ENCODE results near the gene AUTS2. TPM values are rescaled to one million over a fixed set of nuclear protein-coding genes. Genes with fewer than 3 reads are reported as not detected.

AUTS2 gene
- total RNA-seq, 1 experiment from 2014 or later = 256 TPM

DNA sequence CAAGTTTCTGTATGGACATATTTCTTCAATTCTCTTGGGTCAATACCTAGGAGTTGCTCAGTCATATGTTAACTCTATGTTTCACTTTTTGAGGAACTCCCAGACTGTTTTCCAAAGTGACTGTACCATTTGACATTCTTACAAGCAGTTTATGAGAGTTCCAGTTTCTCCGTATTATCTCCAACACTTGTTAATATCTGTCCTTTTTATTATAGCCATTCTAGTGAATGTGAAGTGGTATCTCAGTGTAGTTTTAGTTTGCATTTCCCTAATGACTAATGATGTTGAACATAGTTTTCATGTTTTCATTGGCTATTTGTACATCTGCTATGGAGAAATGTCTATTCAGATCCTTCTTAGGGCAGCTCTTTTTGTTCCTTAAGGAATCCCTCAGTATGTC, 1002.7 kb downstream of the AUTS2 start:
- no peak overlapping the region for H2BK12ac ChIP-seq (ENCODE audit: insufficient read length, low read depth, low read length)
- H3K23me2 ChIP-seq (ENCODE audit: insufficient read length, low read depth, low read length, poor library complexity, severe bottlenecking) = peaks cover 5% of the 10 kb centered on the region
- peaks cover 13 to 14% of the 10 kb centered on the region in 2 experiments for H3K9me3 Mint-ChIP-seq
- H2AK5ac ChIP-seq (ENCODE audit: insufficient read length, low read length) = no peak overlapping the region
- no peak overlapping the region for H2BK120ac ChIP-seq (ENCODE audit: low read depth, low read length, poor library complexity, severe bottlenecking)
- H2BK5ac ChIP-seq (ENCODE audit: insufficient read length, low read length) = no peak overlapping the region
- DNase-seq = no peak
- H3T11ph ChIP-seq (ENCODE audit: low read length) = no peak overlapping the region
- H4K8ac ChIP-seq (replicated peaks; ENCODE audit: insufficient read length, low read depth, low read length) = no peak overlapping the region
- no peak for TF ChIP-seq CTCF (conservative IDR thresholded peaks at IDR 0.05)
- H4K20me1 ChIP-seq (ENCODE audit: control insufficient read depth, insufficient read depth, insufficient read length) = no peaks in the 10 kb centered on the region
- WGBS (ENCODE audit: extremely low coverage, insufficient read length, low lambda C conversion rate) = no CpG with 5 or more reads among the region's 1 CpG
- no peak overlapping the region for H3K56ac ChIP-seq (ENCODE audit: insufficient read length, low read depth, low read length)
- peaks cover 12 to 19% (median 14%) of the 10 kb centered on the region in 3 experiments; a peak in 6 of 7 replicates for H3K36me3 Mint-ChIP-seq (ENCODE audit: insufficient read depth in 1 of 3, low read depth in 3 of 3)
- H2BK15ac ChIP-seq (ENCODE audit: low read depth, low read length) = no peak overlapping the region
- no peak overlapping the region for H2BK20ac ChIP-seq (ENCODE audit: low read depth, low read length, poor library complexity, severe bottlenecking)
- no peaks in the 10 kb centered on the region; the same call in 1 of the 2 replicates for H3K4me1 ChIP-seq (ENCODE audit: insufficient read depth, low read length)
- no peak overlapping the region for H3K27ac ChIP-seq (ENCODE audit: insufficient read length, low read depth, low read length)
- H3K79me2 ChIP-seq (ENCODE audit: insufficient read depth, low read length) = no peaks in the 10 kb centered on the region
- H3K27ac Mint-ChIP-seq = no peak overlapping the region
- H3K4ac ChIP-seq (ENCODE audit: low read depth, low read length) = no peak overlapping the region
- no peak overlapping the region for H4K91ac ChIP-seq (ENCODE audit: insufficient read length, low read depth, low read length)
- no peak overlapping the region for H3K14ac ChIP-seq (ENCODE audit: insufficient read depth, low read length)
- peaks cover 23 to 34% of the 10 kb centered on the region in 2 experiments for H3K4me1 Mint-ChIP-seq
- no peak overlapping the region for H3K23ac ChIP-seq (ENCODE audit: insufficient read length, low read depth, low read length)
- peaks cover 69% of the 10 kb centered on the region for H3K27me3 Mint-ChIP-seq (ENCODE audit: low read depth)
- H3K27me3 ChIP-seq (ENCODE audit: insufficient read depth, low read length) = peaks cover 25% of the 10 kb centered on the region; the same call in 1 of the 2 replicates
- no peak overlapping the region for H3K9ac ChIP-seq (ENCODE audit: extremely low read depth, insufficient read length, low read length)
- H3K79me1 ChIP-seq (ENCODE audit: insufficient read depth, low read depth, low read length, poor library complexity, severe bottlenecking) = no peaks in the 10 kb centered on the region
- H3K4me2 ChIP-seq (ENCODE audit: insufficient read depth, insufficient read length, low read length) = no peak overlapping the region
- H3K9me3 ChIP-seq (ENCODE audit: control insufficient read depth, low read depth, low read length) = no peaks in the 10 kb centered on the region
- H4K5ac ChIP-seq (ENCODE audit: insufficient read length, low read depth, low read length) = no peak overlapping the region
- H3K4me3 Mint-ChIP-seq = no peak overlapping the region
- H2AFZ ChIP-seq (ENCODE audit: low read length) = no peak overlapping the region
- no peak overlapping the region for H3K18ac ChIP-seq (ENCODE audit: insufficient read length, low read depth, low read length)

All from H9 (cell line).